GM19463 (cell line): ENCODE data around the gene NYAP2.

ENCODE experiments used
- ATAC-seq: cut with Tn5 transposase; IDR thresholded peaks from one replicate; pipeline ENCODE4 v1.9.1; 2021; ENCODE audit warnings: mild to moderate bottlenecking, moderate library complexity; ENCODE audit not compliant: unreplicated experiment

NYAP2 gene

GRCh38 chr2:225399504-225399903 lies at the start of gene NYAP2:
Gene NYAP2, plus strand, starts transcription at chr2:225399710. Its CDS starts 9,171 bp downstream, at chr2:225408881.
- ATAC-seq, result no peak

- ATAC-seq, result no peak
These were observed 45.9 kb upstream of the NYAP2 start for GRCh38 chr2:225353579-225354085.

- no peak for ATAC-seq
These were observed 45.2 kb upstream of the NYAP2 start for GRCh38 chr2:225354281-225354774.

GRCh38 chr2:225355788-225356187 lies 43.7 kb upstream of the NYAP2 start:
- no peak for ATAC-seq

- ATAC-seq, result no peak
These were observed 32.8 kb upstream of the NYAP2 start for GRCh38 chr2:225366731-225367130.

GRCh38 chr2:225367482-225367881 lies 32.0 kb upstream of the NYAP2 start:
- ATAC-seq, result no peak

- no peak for ATAC-seq
These were observed 20.5 kb upstream of the NYAP2 start for GRCh38 chr2:225378984-225379383.

GRCh38 chr2:225379856-225380255 lies 19.7 kb upstream of the NYAP2 start:
- no peak for ATAC-seq

- ATAC-seq, result no peak
These were observed 17.9 kb upstream of the NYAP2 start for GRCh38 chr2:225381609-225382008.

GRCh38 chr2:225398372-225398771 lies 1.1 kb upstream of the NYAP2 start:
- ATAC-seq, result no peak

- ATAC-seq, result no peak
These were observed 576 bp downstream of the NYAP2 start for GRCh38 chr2:225400060-225400511.

GRCh38 chr2:225400546-225401400 lies 1.3 kb downstream of the NYAP2 start:
- ATAC-seq, result no peak

GRCh38 chr2:225402210-225402776 lies 2.8 kb downstream of the NYAP2 start:
- no peak for ATAC-seq

GRCh38 chr2:225411452-225411851 lies 11.9 kb downstream of the NYAP2 start:
- ATAC-seq, result no peak

- no peak for ATAC-seq
These were observed 14.3 kb downstream of the NYAP2 start for GRCh38 chr2:225413786-225414185.

- no peak for ATAC-seq
These were observed 15.4 kb downstream of the NYAP2 start for GRCh38 chr2:225414902-225415301.

- no peak for ATAC-seq
These were observed 15.8 kb downstream of the NYAP2 start for GRCh38 chr2:225415341-225415740.

GRCh38 chr2:225415792-225416191 lies 16.3 kb downstream of the NYAP2 start:
- no peak for ATAC-seq

- no peak for ATAC-seq
These were observed 17.3 kb downstream of the NYAP2 start for GRCh38 chr2:225416616-225417367.

GRCh38 chr2:225419033-225419432 lies 19.5 kb downstream of the NYAP2 start:
- ATAC-seq, result no peak

GRCh38 chr2:225422145-225422544 lies 22.6 kb downstream of the NYAP2 start:
- no peak for ATAC-seq
